ENCODE measurements around the gene F5.

Gene F5

DNA sequence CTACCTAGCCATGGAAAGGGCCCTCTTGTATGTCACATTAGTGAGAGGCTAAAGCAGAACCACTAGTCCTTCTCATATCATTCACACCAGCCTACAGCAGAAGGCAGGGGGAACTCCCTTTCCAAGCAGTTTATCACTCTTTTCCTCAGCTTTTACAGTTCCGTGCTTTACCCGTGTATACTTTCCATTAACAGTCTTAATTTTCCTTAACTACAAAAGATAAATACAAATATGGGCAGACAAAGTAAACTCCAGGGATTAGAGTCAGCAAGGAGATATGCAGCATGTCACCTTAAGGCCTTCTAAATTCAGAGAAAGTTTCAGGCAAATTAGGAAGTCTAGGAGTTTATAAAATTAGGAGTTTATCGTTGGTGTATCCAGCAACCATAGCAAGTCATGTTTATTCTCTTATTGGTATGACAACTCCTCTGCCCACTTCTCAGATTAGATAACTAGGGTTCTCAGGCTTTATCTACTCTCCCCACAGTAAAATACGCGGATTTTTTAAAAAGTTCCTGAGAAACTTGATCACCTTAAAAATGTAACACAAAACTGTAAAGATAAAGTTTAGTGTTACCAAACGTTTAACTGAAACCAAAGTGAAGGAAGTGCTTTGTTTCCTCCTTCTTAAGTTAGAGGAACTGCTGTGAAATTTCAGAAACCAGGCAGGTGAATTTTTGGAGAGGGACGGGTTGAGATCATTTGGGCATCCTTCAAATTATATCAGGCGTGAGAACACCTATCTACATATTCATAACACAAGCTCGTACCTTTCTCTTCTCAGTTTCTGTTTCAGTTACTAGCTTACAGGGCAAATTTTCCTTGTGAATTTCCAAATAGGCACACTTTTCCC is 57.8 kb downstream of the F5 start:
- Histone ChIP-seq H3K4me3 (replicated peaks; ENCODE audit: low read depth, low read length) (no peak overlapping the region), H3K36me3 (ENCODE audit: control insufficient read depth, insufficient read depth, low read length) (no peaks in the 10 kb centered on the region), H3K27me3 (replicated peaks; ENCODE audit: control insufficient read depth, insufficient read depth, low read length) (no peaks in the 10 kb centered on the region)
- TF ChIP-seq, protein P1, sequence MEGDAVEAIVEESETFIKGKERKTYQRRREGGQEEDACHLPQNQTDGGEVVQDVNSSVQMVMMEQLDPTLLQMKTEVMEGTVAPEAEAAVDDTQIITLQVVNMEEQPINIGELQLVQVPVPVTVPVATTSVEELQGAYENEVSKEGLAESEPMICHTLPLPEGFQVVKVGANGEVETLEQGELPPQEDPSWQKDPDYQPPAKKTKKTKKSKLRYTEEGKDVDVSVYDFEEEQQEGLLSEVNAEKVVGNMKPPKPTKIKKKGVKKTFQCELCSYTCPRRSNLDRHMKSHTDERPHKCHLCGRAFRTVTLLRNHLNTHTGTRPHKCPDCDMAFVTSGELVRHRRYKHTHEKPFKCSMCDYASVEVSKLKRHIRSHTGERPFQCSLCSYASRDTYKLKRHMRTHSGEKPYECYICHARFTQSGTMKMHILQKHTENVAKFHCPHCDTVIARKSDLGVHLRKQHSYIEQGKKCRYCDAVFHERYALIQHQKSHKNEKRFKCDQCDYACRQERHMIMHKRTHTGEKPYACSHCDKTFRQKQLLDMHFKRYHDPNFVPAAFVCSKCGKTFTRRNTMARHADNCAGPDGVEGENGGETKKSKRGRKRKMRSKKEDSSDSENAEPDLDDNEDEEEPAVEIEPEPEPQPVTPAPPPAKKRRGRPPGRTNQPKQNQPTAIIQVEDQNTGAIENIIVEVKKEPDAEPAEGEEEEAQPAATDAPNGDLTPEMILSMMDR (IDR thresholded peaks at IDR 0.05; ENCODE audit: insufficient read depth, low read length, poor library complexity, severe bottlenecking): no peak
- peak; percentile 6 for DNase-seq (ENCODE audit: extremely low read depth, insufficient read length)

DNA sequence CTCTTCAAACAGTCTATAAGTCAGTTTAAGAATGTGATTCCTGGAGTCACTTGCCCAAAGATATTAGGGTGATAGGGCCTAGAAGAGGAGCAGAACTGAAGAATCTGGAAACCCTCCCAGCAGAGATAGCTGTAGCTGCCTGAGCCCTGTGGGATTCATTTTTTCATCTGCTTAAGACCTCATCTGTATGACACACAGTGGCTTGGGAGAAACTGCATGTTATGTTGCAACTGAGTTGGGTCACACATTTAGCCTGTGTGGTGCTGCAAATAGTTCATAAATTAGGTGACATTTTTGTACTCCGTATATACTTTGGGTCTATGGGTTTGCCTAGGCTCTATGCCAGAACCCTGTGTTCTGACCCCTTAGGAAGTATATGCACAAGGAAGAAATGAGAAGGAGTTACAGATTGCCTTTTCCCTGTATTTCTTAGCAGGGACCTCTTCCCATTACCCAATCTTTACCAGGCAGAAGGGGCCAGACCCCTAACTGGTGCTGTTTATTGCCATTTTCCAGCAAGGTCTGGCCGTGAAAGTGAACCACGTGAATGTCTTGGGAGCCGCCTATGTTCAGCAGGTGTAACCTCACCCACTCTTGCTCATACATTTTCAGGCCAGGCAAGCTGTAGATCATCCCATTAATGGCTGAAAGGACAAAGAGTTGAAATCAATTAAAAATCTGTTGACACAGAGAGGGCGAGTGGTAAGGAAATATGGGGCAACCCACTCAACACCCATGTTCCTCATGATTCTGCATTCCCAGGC is 58.6 kb downstream of the F5 start:
- no peak overlapping the region for H3K4me3 ChIP-seq (replicated peaks; ENCODE audit: low read depth, low read length)
- TF ChIP-seq, protein P1 (IDR thresholded peaks at IDR 0.05; ENCODE audit: insufficient read depth, low read length, poor library complexity, severe bottlenecking): no peak
- no peak for DNase-seq (ENCODE audit: extremely low read depth, insufficient read length)
- H3K27me3 ChIP-seq (replicated peaks; ENCODE audit: control insufficient read depth, insufficient read depth, low read length): no peaks in the 10 kb centered on the region
- H3K36me3 ChIP-seq (ENCODE audit: control insufficient read depth, insufficient read depth, low read length): no peaks in the 10 kb centered on the region

DNA sequence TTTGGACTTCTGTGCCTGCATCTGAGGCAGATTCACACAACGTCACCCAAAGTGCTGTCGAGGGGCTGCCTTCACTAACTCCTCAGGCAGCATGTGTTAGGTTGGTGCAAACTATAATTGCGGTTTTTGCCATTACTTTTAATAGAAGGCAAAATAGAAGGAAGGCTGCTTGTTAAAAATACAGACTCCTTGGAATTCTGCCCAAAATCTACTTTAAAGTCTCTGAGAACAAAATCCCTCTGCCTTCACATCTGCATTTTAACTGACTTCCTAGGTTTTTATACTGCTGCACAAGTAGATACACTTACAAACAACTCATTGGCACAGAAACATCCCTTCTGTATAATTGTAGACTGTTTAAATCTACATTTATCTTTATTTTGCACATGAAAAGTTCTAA is 59.3 kb downstream of the F5 start:
- TF ChIP-seq, protein P1 (IDR thresholded peaks at IDR 0.05; ENCODE audit: insufficient read depth, low read length, poor library complexity, severe bottlenecking): no peak
- no peak for DNase-seq (ENCODE audit: extremely low read depth, insufficient read length)
- H3K4me3 ChIP-seq (replicated peaks; ENCODE audit: low read depth, low read length): no peak overlapping the region
- no peaks in the 10 kb centered on the region for H3K27me3 ChIP-seq (replicated peaks; ENCODE audit: control insufficient read depth, insufficient read depth, low read length)
- H3K36me3 ChIP-seq (ENCODE audit: control insufficient read depth, insufficient read depth, low read length): no peaks in the 10 kb centered on the region

DNA sequence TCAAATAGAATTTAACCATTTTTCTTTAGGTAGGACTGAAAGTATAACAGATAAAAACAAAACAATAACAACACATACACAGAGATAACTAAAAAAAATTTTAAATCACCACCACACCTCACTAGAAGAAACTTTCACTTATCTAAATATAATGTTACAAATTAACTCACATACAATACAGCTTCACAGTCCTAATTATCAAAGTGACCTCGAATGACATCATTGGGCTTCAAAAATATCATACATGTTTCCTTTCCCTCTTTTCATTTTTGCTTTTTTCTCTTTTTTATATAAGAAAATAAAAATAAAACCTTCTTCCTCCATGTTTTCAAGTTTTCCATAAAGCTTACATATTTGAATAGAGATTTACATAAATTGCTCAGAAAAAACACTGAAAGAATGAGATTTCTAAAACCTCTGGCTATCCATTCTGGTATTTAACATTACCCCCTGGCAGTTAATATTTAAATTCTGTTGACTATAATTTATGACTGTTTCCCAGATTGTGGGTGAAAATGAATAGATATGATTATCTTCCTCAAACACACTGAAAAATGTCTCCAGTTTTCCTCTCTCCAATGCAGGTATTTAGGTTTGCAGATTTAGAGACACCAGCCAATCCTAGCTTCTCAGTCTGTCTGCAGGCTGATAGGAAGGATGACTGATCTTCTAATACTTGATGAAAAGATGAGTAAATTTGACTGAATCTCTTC is 60.0 kb downstream of the F5 start:
- TF ChIP-seq, protein P1 (IDR thresholded peaks at IDR 0.05; ENCODE audit: insufficient read depth, low read length, poor library complexity, severe bottlenecking): no peak
- Histone ChIP-seq H3K27me3 (replicated peaks; ENCODE audit: control insufficient read depth, insufficient read depth, low read length) (no peaks in the 10 kb centered on the region), H3K36me3 (ENCODE audit: control insufficient read depth, insufficient read depth, low read length) (no peaks in the 10 kb centered on the region), H3K4me3 (replicated peaks; ENCODE audit: low read depth, low read length) (no peak overlapping the region)
- DNase-seq (ENCODE audit: extremely low read depth, insufficient read length): no peak

DNA sequence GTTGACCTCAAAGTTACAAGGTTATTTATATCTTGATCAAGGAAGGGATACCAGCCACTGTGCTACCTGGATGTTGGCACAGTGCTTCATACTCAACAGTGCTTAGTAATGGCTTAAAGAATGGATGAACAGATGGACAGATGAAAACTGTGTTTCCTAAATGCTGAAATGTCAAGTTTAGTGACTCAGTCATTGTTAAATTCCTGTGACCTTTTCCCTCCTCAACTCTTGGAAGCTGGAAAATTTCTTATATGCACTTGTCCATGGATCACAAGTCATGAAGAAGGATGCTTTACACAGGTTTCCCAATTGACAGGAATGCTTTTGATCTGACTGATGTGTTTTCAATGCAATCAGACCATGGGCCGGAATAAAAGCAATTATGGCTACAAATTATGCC is 60.9 kb downstream of the F5 start:
- H3K36me3 ChIP-seq (ENCODE audit: control insufficient read depth, insufficient read depth, low read length): no peaks in the 10 kb centered on the region
- TF ChIP-seq, protein P1 (IDR thresholded peaks at IDR 0.05; ENCODE audit: insufficient read depth, low read length, poor library complexity, severe bottlenecking): no peak
- H3K4me3 ChIP-seq (replicated peaks; ENCODE audit: low read depth, low read length): no peak overlapping the region
- H3K27me3 ChIP-seq (replicated peaks; ENCODE audit: control insufficient read depth, insufficient read depth, low read length): no peaks in the 10 kb centered on the region
- DNase-seq (ENCODE audit: extremely low read depth, insufficient read length): no peak
